NCI-H2107 (cell line): ENCODE results near the gene CTIF.

Experiments used
- DNase-seq: peaks from one replicate; lab custom pipeline; 2025; lab: John Stamatoyannopoulos, UW

CTIF gene

GRCh38 chr18:48552130-48552529 is 13.3 kb downstream of the CTIF start:
- DNase-seq = no peak

GRCh38 chr18:48553236-48553635 is 14.4 kb downstream of the CTIF start:
- DNase-seq = no peak

GRCh38 chr18:48554610-48555400 is 16.0 kb downstream of the CTIF start:
- DNase-seq = no peak

GRCh38 chr18:48555465-48555995 is 16.7 kb downstream of the CTIF start:
- DNase-seq = no peak

- DNase-seq = no peak
These were observed 18.9 kb downstream of the CTIF start for GRCh38 chr18:48557640-48558174.

GRCh38 chr18:48558248-48558647 is 19.4 kb downstream of the CTIF start:
- DNase-seq = no peak

GRCh38 chr18:48560491-48560890 is 21.7 kb downstream of the CTIF start:
- DNase-seq = no peak

GRCh38 chr18:48562075-48562474 is 23.2 kb downstream of the CTIF start:
- no peak for DNase-seq

GRCh38 chr18:48563027-48563426 is 24.2 kb downstream of the CTIF start:
- no peak for DNase-seq

GRCh38 chr18:48564139-48564538 is 25.3 kb downstream of the CTIF start:
- no peak for DNase-seq

- DNase-seq = no peak
These were observed 26.3 kb downstream of the CTIF start for GRCh38 chr18:48565105-48565504.

GRCh38 chr18:48566589-48566988 is 27.8 kb downstream of the CTIF start:
- no peak for DNase-seq

- no peak for DNase-seq
These were observed 28.6 kb downstream of the CTIF start for GRCh38 chr18:48567388-48567787.

- DNase-seq = no peak
These were observed 30.5 kb downstream of the CTIF start for GRCh38 chr18:48569139-48569914.

- DNase-seq = no peak
These were observed 31.1 kb downstream of the CTIF start for GRCh38 chr18:48569915-48570264.

GRCh38 chr18:48570313-48570712 is 31.5 kb downstream of the CTIF start:
- no peak for DNase-seq

GRCh38 chr18:48571639-48572384 is 33.0 kb downstream of the CTIF start:
- no peak for DNase-seq

GRCh38 chr18:48572402-48573126 is 33.7 kb downstream of the CTIF start:
- DNase-seq = no peak

- DNase-seq = no peak
These were observed 34.9 kb downstream of the CTIF start for GRCh38 chr18:48573632-48574283.

GRCh38 chr18:48574667-48575300 is 36.0 kb downstream of the CTIF start:
- DNase-seq = no peak

- no peak for DNase-seq
These were observed 36.4 kb downstream of the CTIF start for GRCh38 chr18:48575301-48575657.
